Activated CD4-positive, alpha-beta T cell treated with anti-CD3 and anti-CD28 coated beads, Interleukin-2, Interleukin-6, amounts not matched to agents 100 ng/mL and 50 ng/mL, durations not matched to agents 16 hours and 8 hours (primary cell): Measurements from ENCODE around the gene GPR34.
"Not testable (repeated sequence)": the region's sequence is repeated elsewhere in the genome, so short reads cannot be mapped to it uniquely, and the experiment has no call there.

Experiments
- DNase-seq: peaks from one replicate; pipeline ENCODE4 v3.0.0-alpha.2; 2020

Gene GPR34

GRCh38 chrX:41688835-41689234, at the start of gene GPR34:
TSS of gene GPR34 (plus strand) at chrX:41688973. CDS start at chrX:41695634, 6,661 bp downstream.
- peak; percentile 49 for DNase-seq

GRCh38 chrX:41646201-41646600, 42.6 kb upstream of the GPR34 start:
- DNase-seq = not testable (repeated sequence)

- no peak for DNase-seq
These were observed 35.6 kb upstream of the GPR34 start for GRCh38 chrX:41653125-41653524.

- no peak for DNase-seq
These were observed 33.7 kb upstream of the GPR34 start for GRCh38 chrX:41655101-41655500.

- no peak for DNase-seq
These were observed 33.1 kb upstream of the GPR34 start for GRCh38 chrX:41655631-41656030.

- DNase-seq = no peak
These were observed 27.2 kb upstream of the GPR34 start for GRCh38 chrX:41661366-41662095.

- DNase-seq = peak; percentile 56
These were observed 24.3 kb upstream of the GPR34 start for GRCh38 chrX:41664375-41664901.

GRCh38 chrX:41664908-41665307, 23.9 kb upstream of the GPR34 start:
- peak; percentile 42 for DNase-seq

GRCh38 chrX:41665686-41666085, 23.1 kb upstream of the GPR34 start:
- no peak for DNase-seq

GRCh38 chrX:41666251-41666650, 22.5 kb upstream of the GPR34 start:
- DNase-seq = peak; percentile 39

- peak; percentile 36 for DNase-seq
These were observed 21.1 kb upstream of the GPR34 start for GRCh38 chrX:41667631-41668030.

GRCh38 chrX:41670112-41670511, 18.7 kb upstream of the GPR34 start:
- no peak for DNase-seq

- peak; percentile 35 for DNase-seq
These were observed 17.7 kb upstream of the GPR34 start for GRCh38 chrX:41671082-41671481.

- DNase-seq = peak; percentile 50
These were observed 16.1 kb upstream of the GPR34 start for GRCh38 chrX:41672643-41673042.

GRCh38 chrX:41676361-41676760, 12.4 kb upstream of the GPR34 start:
- not testable (repeated sequence) for DNase-seq

- DNase-seq = no peak
These were observed 11.4 kb upstream of the GPR34 start for GRCh38 chrX:41677183-41678060.

- DNase-seq = no peak
These were observed 4.6 kb upstream of the GPR34 start for GRCh38 chrX:41684138-41684537.

- DNase-seq = no peak
These were observed 3.8 kb upstream of the GPR34 start for GRCh38 chrX:41684940-41685339.

- DNase-seq = no peak
These were observed 2.0 kb upstream of the GPR34 start for GRCh38 chrX:41686788-41687187.

- DNase-seq = no peak
These were observed 617 bp upstream of the GPR34 start for GRCh38 chrX:41688156-41688555.

GRCh38 chrX:41689711-41690110, 938 bp downstream of the GPR34 start:
- DNase-seq = no peak

GRCh38 chrX:41692162-41692749, 3.5 kb downstream of the GPR34 start:
- DNase-seq = no peak

GRCh38 chrX:41693024-41693423, 4.3 kb downstream of the GPR34 start:
- peak; percentile 28 for DNase-seq
